ENCODE results near the gene TRIO. TPM values are rescaled to one million over a fixed set of nuclear protein-coding genes. Genes with fewer than 3 reads are reported as not detected.

The TRIO gene
- total and polyA plus RNA-seq, 2 donors (not counting 3 experiments of a cell fraction or from before 2014, with no cell fraction given) = 82.9 to 248 TPM

GRCh38 chr5:14229734-14230133 lies 86.6 kb downstream of the TRIO start:
- Histone ChIP-seq H3K27me3 (ENCODE audit: control insufficient read depth in 2 of 2, insufficient read depth in 2 of 2, low read length in 2 of 2) (no peaks in the 10 kb centered on the region), H3K79me2 (ENCODE audit: control insufficient read depth, insufficient read depth, low read length) (peaks cover 100% of the 10 kb centered on the region), H3K27ac (ENCODE audit: insufficient read depth, low read depth, low read length) (no peak overlapping the region), H3K9me1 (replicated peaks; ENCODE audit: control insufficient read depth, extremely low read depth, insufficient read depth, low read length) (no peaks in the 10 kb centered on the region), H3K9ac (replicated peaks; ENCODE audit: extremely low read depth, insufficient read depth, low read length) (no peak overlapping the region), H4K20me1 (replicated peaks; ENCODE audit: control insufficient read depth, extremely low read depth, insufficient read depth, low read length) (peaks cover 4% of the 10 kb centered on the region), H3K4me2 (ENCODE audit: insufficient read depth, low read length) (no peak overlapping the region), H3K36me3 (ENCODE audit: control insufficient read depth in 2 of 2, extremely low read depth in 1 of 2, insufficient read depth in 2 of 2, low read length in 2 of 2) (no peaks in the 10 kb centered on the region), H3K4me3 (replicated peaks in 1 of 3; ENCODE audit: insufficient read depth in 1 of 3, low read depth in 1 of 3, low read length in 3 of 3) (no peak overlapping the region), H3K4me1 (ENCODE audit: control insufficient read depth, extremely low read depth, insufficient read depth, low read length) (peaks cover 39% of the 10 kb centered on the region), H3K9me3 (replicated peaks; ENCODE audit: control insufficient read depth, insufficient read depth, low read length) (no peaks in the 10 kb centered on the region), H2AFZ (ENCODE audit: low read depth, low read length) (no peak overlapping the region)
- DNase-seq (ENCODE audit: low read depth, low spot score) (no peak), FAIRE-seq (no peak)
- BruUV-seq (replicated peaks) = no TSS peak
- dilution Hi-C loops (cut with MboI; ENCODE audit: extremely low pct_ligation_motif_present, low sequenced_read_pairs) = no loop called here
- TF ChIP-seq CTCF (IDR thresholded peaks at IDR 0.05; ENCODE audit: extremely low read depth in 1 of 2, insufficient read depth in 1 of 2, low read depth in 1 of 2, low read length in 2 of 2) = no peak
- TF ChIP-seq POLR2A (IDR thresholded peaks at IDR 0.05; ENCODE audit: low read depth, low read length) = no peak
- TF ChIP-seq POLR2AphosphoS5 (IDR thresholded peaks at IDR 0.05; ENCODE audit: insufficient read depth, low read depth, low read length) = no peak
- no peak for TF ChIP-seq JUN (IDR thresholded peaks at IDR 0.05; ENCODE audit: borderline replicate concordance, insufficient read depth, insufficient read length, low read depth)
- no peak for TF ChIP-seq EZH2 (IDR thresholded peaks at IDR 0.05; ENCODE audit: borderline replicate concordance, low read depth, low read length, severe bottlenecking)
- TF ChIP-seq GATA2 (IDR thresholded peaks at IDR 0.05; ENCODE audit: insufficient read depth, insufficient read length, low read depth, low read length) = no peak
- no peak for TF ChIP-seq MAX (IDR thresholded peaks at IDR 0.05; ENCODE audit: insufficient read depth, insufficient read length)
- no peak for TF ChIP-seq FOS (IDR thresholded peaks at IDR 0.05; ENCODE audit: borderline replicate concordance, insufficient read depth, low read length)
- TF ChIP-seq MYC (IDR thresholded peaks at IDR 0.05; ENCODE audit: low read depth, low read length) = no peak
- ChIA-PET POLR2A (no interaction called here), CTCF (interaction anchor here (2.9 kb wide), 1 partner anchor 11 kb away, joined by 9 read pairs; no protein-coding TSS in a partner anchor)
- intact Hi-C loops (cut with micrococcal nuclease) = loop anchor here (5.0 kb wide), 1 partner anchor 122 kb away; no protein-coding TSS in a partner anchor
